CD4-positive, alpha-beta T cell treated with Interleukin-12 subunit alpha and Interleukin-12 subunit beta, for 1 hour (primary cell): ENCODE data around the gene OASL.

Experiments
- DNase-seq: peaks from one replicate; pipeline ENCODE4 v3.0.0-alpha.2; 2020

The OASL gene

GRCh38 chr12:120984351-120984898 is 54.6 kb downstream of the OASL start:
- no peak for DNase-seq

- no peak for DNase-seq
These were observed 55.3 kb downstream of the OASL start for GRCh38 chr12:120983759-120984158.

- no peak for DNase-seq
These were observed 56.4 kb downstream of the OASL start for GRCh38 chr12:120982659-120983058.

- DNase-seq = no peak
These were observed 57.6 kb downstream of the OASL start for GRCh38 chr12:120981407-120981941.

- DNase-seq = no peak
These were observed 58.2 kb downstream of the OASL start for GRCh38 chr12:120980800-120981368.

GRCh38 chr12:120979862-120980696 is 59.0 kb downstream of the OASL start:
- DNase-seq = no peak

GRCh38 chr12:120979220-120979861 is 59.7 kb downstream of the OASL start:
- DNase-seq = no peak

- no peak for DNase-seq
These were observed 60.5 kb downstream of the OASL start, which contains the start of gene HNF1A for GRCh38 chr12:120978296-120979219. HNF1A (plus strand) TSS chr12:120978543; CDS start chr12:120978769, 226 bp downstream.

- DNase-seq = no peak
These were observed 61.3 kb downstream of the OASL start for GRCh38 chr12:120977531-120978295.

DNA sequence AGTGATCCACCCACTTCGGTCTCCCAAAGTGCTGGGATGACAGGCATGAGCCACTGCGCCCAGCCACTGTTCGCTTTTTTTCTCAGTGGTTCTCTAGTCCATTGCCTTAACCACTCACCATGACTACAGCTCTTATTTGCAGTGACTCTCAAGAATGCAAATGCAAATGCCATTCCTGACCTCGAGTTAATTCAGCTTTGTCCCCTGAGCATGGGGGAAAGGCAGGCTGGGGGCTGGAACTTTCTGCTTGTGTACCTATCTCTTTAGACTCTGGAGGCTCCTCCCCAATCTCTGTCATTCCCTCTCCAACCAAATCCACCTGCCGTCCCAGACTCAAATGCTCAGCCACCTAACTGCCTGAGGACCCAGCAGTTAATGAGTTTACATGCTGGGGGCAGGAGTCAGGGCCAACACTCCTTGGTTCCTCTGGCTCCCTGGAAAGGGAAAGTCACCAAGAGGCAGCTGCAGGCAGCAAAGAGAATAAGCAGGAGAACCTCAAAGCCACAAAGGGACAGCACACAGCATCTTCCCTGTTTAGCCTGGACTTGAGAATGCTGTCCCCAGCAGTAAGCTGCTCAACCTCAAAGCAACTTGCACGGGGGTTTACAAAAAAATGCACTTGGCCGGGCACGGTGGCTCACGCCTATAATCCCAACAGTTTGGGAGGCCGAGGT is 66.0 kb downstream of the OASL start:
- DNase-seq = no peak

- DNase-seq = peak; percentile 69
These were observed 67.5 kb downstream of the OASL start for GRCh38 chr12:120971299-120972180.

GRCh38 chr12:120970310-120970709 is 68.7 kb downstream of the OASL start:
- DNase-seq = no peak
